HFFc6 (cell line): ENCODE measurements around the gene CDC26. TPM values are rescaled to one million over a fixed set of nuclear protein-coding genes. Genes with fewer than 3 reads are reported as not detected.
"Not testable (repeated sequence)": the region's sequence is repeated elsewhere in the genome, so short reads cannot be mapped to it uniquely, and the experiment has no call there.

Source experiments
- DNase-seq: peaks from one replicate; pipeline ENCODE4 v3.0.0-alpha.2; 2018
- H3K27ac Mint-ChIP-seq: 2 replicates; pipeline ENCODE4 v1.8.0; 2020; ENCODE audit warnings: mild to moderate bottlenecking, mixed read lengths
- H3K27me3 Mint-ChIP-seq: 2 replicates; pipeline ENCODE4 v1.8.0; 2021; ENCODE audit warnings: mild to moderate bottlenecking, moderate library complexity, mixed read lengths; ENCODE audit not compliant: insufficient read depth
- H3K36me3 Mint-ChIP-seq: 2 replicates; pipeline ENCODE4 v1.8.0; 2021; ENCODE audit warnings: low read depth, mixed read lengths
- H3K4me1 Mint-ChIP-seq: 2 replicates; pipeline ENCODE4 v1.8.0; 2020; ENCODE audit warnings: low read depth, mixed read lengths
- H3K4me3 Mint-ChIP-seq: 2 replicates; pipeline ENCODE4 v1.8.0; 2020; ENCODE audit warnings: mild to moderate bottlenecking, moderate library complexity, mixed read lengths
- H3K9me3 Mint-ChIP-seq: 2 replicates; pipeline ENCODE4 v1.8.0; 2020; ENCODE audit warnings: mild to moderate bottlenecking, mixed read lengths
- total RNA-seq, 6 experiments: library from RNA; stranded (reverse); fragmentation: NEBNext Ultra II Directional; extraction: Animal tissue kit (Norgen Biotek cat#: 25700); gene quantifications; 2 replicates in 1 of 6; 3 replicates in 5 of 6; pipeline ENCODE4 v1.2.3, GENCODE V29; 2021
- TF ChIP-seq, protein P1 (sequence below): fragments of 200-600 bp; sonication (generic); IDR thresholded peaks from 2 replicates; pipeline ENCODE4 v1.5.0; 2021; ENCODE audit warnings: antibody characterized with exemption, mild to moderate bottlenecking

Gene CDC26
- total RNA-seq, 6 experiments from 2014 or later: 27.9 to 37.3 (median 32.9) TPM

DNA sequence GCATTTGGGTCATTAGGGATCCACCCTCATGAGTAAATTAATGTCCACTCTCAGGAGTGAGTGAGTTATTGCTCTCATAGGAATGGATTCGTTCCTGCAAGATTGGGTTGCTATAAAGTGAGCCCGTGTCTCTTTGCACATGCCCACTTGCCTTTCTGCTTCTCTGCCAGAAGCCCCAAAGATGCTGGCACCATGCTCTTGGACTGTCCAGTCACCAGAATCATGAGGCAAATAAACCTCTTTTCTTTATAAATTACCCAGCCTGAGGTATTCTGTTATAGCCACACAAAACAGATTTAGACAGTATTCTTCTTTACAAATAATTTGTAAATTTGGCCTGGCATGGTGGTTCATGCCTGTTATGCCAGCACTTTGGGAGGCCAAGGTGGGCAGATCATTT, 24.6 kb downstream of the CDC26 start:
- Mint-ChIP-seq H3K27ac (no peak overlapping the region), H3K4me1 (no peaks in the 10 kb centered on the region), H3K4me3 (no peak overlapping the region), H3K36me3 (peaks cover 9% of the 10 kb centered on the region; the same call in 1 of the 2 replicates), H3K9me3 (no peaks in the 10 kb centered on the region), H3K27me3 (no peaks in the 10 kb centered on the region; the same call in 1 of the 2 replicates)
- DNase-seq: no peak
- TF ChIP-seq, protein P1, sequence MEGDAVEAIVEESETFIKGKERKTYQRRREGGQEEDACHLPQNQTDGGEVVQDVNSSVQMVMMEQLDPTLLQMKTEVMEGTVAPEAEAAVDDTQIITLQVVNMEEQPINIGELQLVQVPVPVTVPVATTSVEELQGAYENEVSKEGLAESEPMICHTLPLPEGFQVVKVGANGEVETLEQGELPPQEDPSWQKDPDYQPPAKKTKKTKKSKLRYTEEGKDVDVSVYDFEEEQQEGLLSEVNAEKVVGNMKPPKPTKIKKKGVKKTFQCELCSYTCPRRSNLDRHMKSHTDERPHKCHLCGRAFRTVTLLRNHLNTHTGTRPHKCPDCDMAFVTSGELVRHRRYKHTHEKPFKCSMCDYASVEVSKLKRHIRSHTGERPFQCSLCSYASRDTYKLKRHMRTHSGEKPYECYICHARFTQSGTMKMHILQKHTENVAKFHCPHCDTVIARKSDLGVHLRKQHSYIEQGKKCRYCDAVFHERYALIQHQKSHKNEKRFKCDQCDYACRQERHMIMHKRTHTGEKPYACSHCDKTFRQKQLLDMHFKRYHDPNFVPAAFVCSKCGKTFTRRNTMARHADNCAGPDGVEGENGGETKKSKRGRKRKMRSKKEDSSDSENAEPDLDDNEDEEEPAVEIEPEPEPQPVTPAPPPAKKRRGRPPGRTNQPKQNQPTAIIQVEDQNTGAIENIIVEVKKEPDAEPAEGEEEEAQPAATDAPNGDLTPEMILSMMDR: no peak

DNA sequence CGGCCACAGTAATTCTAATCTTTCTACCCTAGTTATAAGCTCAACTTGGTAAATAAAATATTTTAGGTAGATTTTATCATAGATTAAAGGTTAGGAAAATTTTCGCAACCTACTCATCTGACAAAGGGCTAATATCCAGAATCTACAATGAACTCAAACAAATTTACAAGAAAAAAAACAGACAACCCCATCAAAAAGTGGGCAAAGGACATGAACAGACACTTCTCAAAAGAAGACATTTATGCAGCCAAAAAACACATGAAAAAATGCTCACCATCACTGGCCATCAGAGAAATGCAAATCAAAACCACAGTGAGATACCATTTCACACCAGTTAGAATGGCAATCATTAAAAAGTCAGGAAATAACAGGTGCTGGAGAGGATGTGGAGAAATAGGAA, 25.7 kb downstream of the CDC26 start:
- H3K9me3 Mint-ChIP-seq, H3K27ac Mint-ChIP-seq, H3K4me1 Mint-ChIP-seq, H3K36me3 Mint-ChIP-seq, DNase-seq, H3K27me3 Mint-ChIP-seq, H3K4me3 Mint-ChIP-seq: not testable (repeated sequence)

DNA sequence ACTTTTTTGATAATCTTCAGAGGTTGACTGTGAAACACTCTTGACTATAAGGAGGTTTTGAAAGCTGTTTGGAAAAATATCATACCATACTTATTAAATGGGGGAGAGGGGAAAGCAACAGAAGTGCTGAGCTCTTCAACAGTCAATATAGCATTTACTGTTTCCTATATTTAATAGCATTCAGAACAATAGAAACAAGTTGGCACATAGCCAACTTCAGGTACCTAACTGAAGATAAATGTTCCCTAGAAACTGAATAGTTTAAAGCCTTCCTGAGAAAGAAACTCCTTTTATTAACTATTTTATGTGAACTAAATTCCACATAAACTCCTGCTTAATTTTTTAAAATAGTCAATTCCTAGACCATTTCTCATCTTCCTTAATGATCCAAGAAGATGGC, 27.7 kb downstream of the CDC26 start:
- Mint-ChIP-seq H3K4me1 (no peaks in the 10 kb centered on the region), H3K9me3 (no peaks in the 10 kb centered on the region), H3K36me3 (peaks cover 9% of the 10 kb centered on the region; the same call in 1 of the 2 replicates), H3K27me3 (no peaks in the 10 kb centered on the region; the same call in 1 of the 2 replicates), H3K4me3 (no peak overlapping the region), H3K27ac (no peak overlapping the region)
- TF ChIP-seq, protein P1: no peak
- DNase-seq: no peak

DNA sequence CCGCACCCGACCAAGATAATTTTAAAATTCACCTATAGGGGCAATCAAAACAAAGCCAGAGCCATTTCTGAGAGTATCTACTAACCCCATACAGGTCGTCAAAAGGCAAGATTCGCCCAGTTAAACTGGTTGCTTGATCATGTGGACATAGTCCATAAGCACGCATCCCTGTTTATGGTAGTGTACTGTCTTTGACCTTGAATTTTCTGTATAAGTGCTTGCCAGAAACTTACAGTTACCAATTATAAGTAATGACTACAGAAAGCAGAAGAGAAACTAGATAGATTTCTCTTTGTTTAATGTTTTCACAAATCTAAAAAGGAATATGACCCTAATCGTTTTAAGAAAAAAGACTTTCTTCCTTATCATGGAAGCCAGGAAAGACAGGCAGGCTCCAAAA, 28.4 kb downstream of the CDC26 start:
- H3K27ac Mint-ChIP-seq: no peak overlapping the region
- no peak for DNase-seq
- H3K9me3 Mint-ChIP-seq: no peaks in the 10 kb centered on the region
- H3K4me3 Mint-ChIP-seq: no peak overlapping the region
- TF ChIP-seq, protein P1: no peak
- peaks cover 9% of the 10 kb centered on the region; the same call in 1 of the 2 replicates for H3K36me3 Mint-ChIP-seq
- H3K4me1 Mint-ChIP-seq: no peaks in the 10 kb centered on the region
- no peaks in the 10 kb centered on the region; the same call in 1 of the 2 replicates for H3K27me3 Mint-ChIP-seq

DNA sequence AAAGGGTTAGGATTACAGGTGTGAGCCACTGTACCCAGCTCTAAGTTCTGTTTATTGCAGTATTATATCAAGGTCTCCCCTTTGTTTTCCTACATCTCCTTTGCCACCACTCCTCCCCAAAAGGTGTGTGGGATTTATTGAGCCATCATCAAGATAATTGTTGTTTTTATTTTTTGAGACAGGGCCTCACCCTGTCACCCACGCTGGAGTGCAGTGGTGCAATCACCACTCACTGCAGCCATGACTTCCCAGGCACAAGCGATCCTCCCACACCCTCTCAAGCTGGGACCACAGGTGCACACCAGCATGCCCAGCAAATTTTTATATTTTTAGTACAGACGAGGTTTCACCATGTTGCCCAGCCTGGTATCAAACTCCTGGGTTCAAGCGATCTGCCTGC, 29.5 kb downstream of the CDC26 start:
- Mint-ChIP-seq H3K27ac (no peak overlapping the region), H3K36me3 (peaks cover 9% of the 10 kb centered on the region; the same call in 1 of the 2 replicates), H3K4me3 (no peak overlapping the region), H3K9me3 (no peaks in the 10 kb centered on the region), H3K27me3 (no peaks in the 10 kb centered on the region; the same call in 1 of the 2 replicates), H3K4me1 (no peaks in the 10 kb centered on the region)
- DNase-seq: no peak
- TF ChIP-seq, protein P1: no peak

DNA sequence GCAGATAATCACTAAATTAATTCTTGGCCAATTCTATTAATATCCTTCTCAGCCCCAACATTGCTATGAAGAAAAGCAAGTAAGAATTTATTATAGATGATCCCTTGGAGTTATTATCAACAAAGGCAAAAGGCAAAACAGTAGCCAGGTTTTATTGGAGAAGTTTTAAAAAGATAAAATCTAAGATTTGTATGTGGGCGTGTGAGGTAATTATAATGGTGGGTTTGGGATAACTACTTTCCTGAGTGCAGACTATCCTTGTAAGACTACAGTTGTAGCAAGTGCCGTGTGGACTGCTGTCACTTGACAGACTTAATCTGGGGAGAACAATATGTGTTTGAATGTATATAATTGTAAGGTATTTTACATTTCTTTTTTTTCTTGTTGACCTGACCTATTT, 30.8 kb downstream of the CDC26 start:
- Mint-ChIP-seq H3K4me3 (no peak overlapping the region), H3K4me1 (peaks cover 6% of the 10 kb centered on the region), H3K27ac (no peak overlapping the region), H3K9me3 (no peaks in the 10 kb centered on the region), H3K36me3 (peaks cover 6% of the 10 kb centered on the region; the same call in 1 of the 2 replicates), H3K27me3 (no peaks in the 10 kb centered on the region; the same call in 1 of the 2 replicates)
- DNase-seq: no peak
- TF ChIP-seq, protein P1: no peak
